CD4-positive, alpha-beta T cell treated with Interleukin-4 for 1 hour (primary cell): ENCODE results near the gene ZNF451.

Source experiments
- DNase-seq, 2 donors: peaks; one replicate each; pipeline ENCODE4 v3.0.0-alpha.2; 2020 to 2022

ZNF451 gene

GRCh38 chr6:57162516-57162915 lies 72.5 kb downstream of the ZNF451 start:
- DNase-seq: no peak

- no peak for DNase-seq
These were observed 74.0 kb downstream of the ZNF451 start for GRCh38 chr6:57163956-57164355.

GRCh38 chr6:57165080-57165479 lies 75.1 kb downstream of the ZNF451 start:
- DNase-seq: no peak

- DNase-seq: peak; percentile 89 to 90
These were observed 82.4 kb downstream of the ZNF451 start, which contains the start of gene BAG2 for GRCh38 chr6:57172136-57173055. Gene BAG2 (plus strand): TSS chr6:57172326. CDS start chr6:57172698, 372 bp downstream.

- DNase-seq: peak; percentile 16 to 30
These were observed 83.3 kb downstream of the ZNF451 start for GRCh38 chr6:57173056-57173885.

- DNase-seq: no peak
These were observed 84.0 kb downstream of the ZNF451 start for GRCh38 chr6:57173886-57174510.

- DNase-seq: no peak
These were observed 84.5 kb downstream of the ZNF451 start for GRCh38 chr6:57174511-57174907.

- DNase-seq: no peak
These were observed 87.7 kb downstream of the ZNF451 start for GRCh38 chr6:57177545-57178265.

- no peak for DNase-seq
These were observed 90.6 kb downstream of the ZNF451 start for GRCh38 chr6:57180596-57180995.

- no peak for DNase-seq
These were observed 92.0 kb downstream of the ZNF451 start for GRCh38 chr6:57182017-57182432.

GRCh38 chr6:57183336-57183735 lies 93.3 kb downstream of the ZNF451 start:
- no peak for DNase-seq

GRCh38 chr6:57190140-57190539 lies 100.2 kb downstream of the ZNF451 start:
- no peak for DNase-seq

GRCh38 chr6:57193177-57193576 lies 103.2 kb downstream of the ZNF451 start:
- no peak for DNase-seq

GRCh38 chr6:57195457-57195856 lies 105.5 kb downstream of the ZNF451 start:
- DNase-seq: no peak

- DNase-seq: no peak
These were observed 109.1 kb downstream of the ZNF451 start for GRCh38 chr6:57198926-57199636.

- no peak for DNase-seq
These were observed 111.7 kb downstream of the ZNF451 start for GRCh38 chr6:57201718-57202117.

GRCh38 chr6:57205550-57206328 lies 115.8 kb downstream of the ZNF451 start:
- no peak for DNase-seq

GRCh38 chr6:57207141-57207540 lies 117.2 kb downstream of the ZNF451 start:
- no peak for DNase-seq

GRCh38 chr6:57207872-57208271 lies 117.9 kb downstream of the ZNF451 start:
- DNase-seq: no peak

GRCh38 chr6:57209030-57209429 lies 119.0 kb downstream of the ZNF451 start:
- no peak for DNase-seq

- no peak for DNase-seq
These were observed 120.1 kb downstream of the ZNF451 start for GRCh38 chr6:57210060-57210459.
